ENCODE data around the gene RCCD1. TPM values are rescaled to one million over a fixed set of nuclear protein-coding genes. Genes with fewer than 3 reads are reported as not detected.
A peak's percentile ranks its signal among the peaks of the same experiment; 100 is the strongest.
"Not testable (repeated sequence)": the region's sequence is repeated elsewhere in the genome, so short reads cannot be mapped to it uniquely, and the experiment has no call there.

RCCD1 gene
- total RNA-seq, 1 donor from 2014 or later: 7.7 TPM

DNA sequence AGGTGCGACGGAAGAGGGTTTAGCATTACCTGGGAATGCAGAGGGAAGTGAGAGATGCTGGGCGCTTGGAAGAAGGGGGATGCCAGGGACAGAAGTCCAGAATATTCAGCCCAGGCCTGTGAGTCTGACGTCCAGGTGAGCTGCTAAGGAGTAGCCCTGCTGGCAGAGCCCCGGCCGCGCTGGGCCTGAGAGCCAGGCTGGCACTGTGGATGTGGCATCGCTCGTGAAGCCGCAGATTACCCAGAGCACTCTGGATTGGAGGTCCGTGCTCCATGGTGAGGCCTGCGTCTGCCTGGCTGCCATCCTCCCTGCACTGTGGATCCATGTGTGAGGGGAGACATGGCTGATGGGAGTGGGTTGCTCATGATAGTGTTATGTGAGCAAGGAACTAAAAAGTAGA lies 37.1 kb upstream of the RCCD1 start:
- no peak for ATAC-seq
- no peak for DNase-seq (ENCODE audit: low spot score)

DNA sequence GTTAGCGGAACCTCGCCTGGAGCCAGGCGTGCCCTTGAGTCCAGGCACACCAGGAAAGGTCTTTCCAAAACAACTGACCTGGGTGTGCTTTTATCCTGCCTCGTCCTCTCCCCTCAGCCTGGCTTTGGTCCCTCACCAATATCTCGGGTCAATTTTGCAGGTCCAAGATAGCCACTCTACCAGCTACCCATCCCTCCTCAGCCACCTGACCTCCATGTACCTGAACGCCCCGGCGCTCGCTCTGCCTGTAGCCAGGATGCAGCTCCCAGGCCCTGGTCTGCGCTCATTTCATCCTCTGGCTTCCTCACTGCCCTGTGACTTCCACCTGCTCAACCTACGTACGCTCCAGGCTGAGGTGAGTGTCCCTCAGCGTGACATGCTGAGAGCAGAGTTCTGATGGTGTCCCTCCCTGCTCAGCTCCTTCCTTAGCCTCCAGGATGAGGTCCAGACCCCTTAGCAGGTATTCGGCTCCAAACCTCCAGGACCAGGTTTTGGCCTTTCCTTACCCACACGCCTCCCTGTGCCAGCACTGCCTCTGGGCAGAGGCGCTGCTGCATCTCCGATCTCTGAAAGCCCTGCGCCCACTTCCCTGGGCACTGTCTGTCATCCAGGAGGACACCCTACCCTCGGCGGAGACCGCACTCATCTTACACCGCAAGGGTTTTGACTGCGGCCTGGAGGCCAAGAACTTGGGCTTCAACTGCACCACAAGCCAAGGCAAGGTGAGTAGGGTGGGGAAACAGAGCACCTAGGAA lies 36.5 kb upstream of the RCCD1 start:
- DNase-seq (ENCODE audit: low spot score) (no peak), ATAC-seq (no peak)

DNA sequence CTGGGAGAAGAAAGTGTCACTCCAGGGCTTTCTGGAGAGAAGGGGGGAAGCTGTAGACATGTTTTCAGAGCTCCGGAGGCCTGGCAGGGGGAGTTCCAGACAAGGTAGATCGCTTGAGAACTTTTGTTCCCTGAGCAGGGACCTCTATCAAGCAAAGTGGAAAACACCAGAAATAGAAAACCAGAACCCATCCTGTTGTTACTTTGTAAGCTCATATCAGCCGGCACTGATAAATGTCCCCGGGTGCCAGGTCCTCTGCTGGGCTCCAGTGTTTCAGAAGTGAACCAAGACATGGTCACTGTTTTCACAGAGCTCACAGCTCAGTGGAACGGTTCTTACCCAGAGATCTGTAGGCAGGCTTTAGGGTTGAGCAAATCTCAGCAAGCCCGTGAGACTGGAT lies 35.8 kb upstream of the RCCD1 start:
- DNase-seq (ENCODE audit: low spot score): no peak
- no peak for ATAC-seq

DNA sequence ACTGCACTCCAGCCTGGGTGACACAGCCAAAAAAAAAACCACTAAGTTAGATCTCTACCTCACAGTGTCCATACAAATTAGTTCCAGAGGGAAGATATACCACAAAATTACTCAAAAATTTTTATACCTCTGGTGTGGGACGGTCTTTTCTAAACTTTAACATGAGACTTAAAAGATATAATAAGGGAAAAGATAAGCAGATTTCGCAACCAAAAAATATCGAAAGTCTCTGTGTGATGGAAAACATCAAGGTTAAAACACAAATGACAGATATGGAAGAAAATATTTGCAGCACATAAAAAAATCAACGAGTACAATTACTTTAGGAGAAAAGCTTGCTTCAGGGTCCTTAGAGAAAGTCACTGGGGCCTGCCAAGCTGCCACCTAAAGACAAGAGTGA lies 32.8 kb upstream of the RCCD1 start:
- no peak for DNase-seq (ENCODE audit: low spot score)
- ATAC-seq: no peak

DNA sequence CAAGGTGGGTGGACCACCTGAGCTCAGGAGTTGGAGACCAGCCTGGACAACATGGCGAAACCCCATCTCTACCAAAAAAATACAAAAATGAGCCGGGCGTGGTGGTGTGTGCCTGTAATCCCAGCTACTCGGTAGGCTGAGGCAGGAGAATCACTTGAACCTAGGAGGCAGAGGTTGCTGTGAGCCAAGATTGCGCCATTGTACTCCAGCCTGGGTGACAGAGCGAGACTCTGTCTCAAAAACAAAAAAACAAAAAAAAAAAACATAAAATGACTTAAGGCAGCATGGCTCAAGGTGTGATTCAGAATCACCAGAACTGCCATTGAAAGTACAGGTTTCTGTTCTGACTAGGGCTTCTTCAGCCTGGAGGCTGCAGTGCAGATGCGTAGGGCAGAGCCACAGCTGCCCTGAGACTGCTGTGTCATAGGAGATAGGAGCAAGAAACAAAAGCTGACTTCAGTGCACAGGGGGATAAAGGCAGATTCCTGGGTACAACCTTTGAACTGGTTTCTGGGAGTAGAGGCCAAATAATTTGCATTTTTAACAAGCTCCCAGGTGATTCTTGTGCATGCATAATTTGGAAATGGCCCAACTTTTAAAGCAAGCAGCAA lies 31.9 kb upstream of the RCCD1 start:
- ATAC-seq: peak; percentile 41
- DNase-seq (ENCODE audit: low spot score): not testable (repeated sequence)

DNA sequence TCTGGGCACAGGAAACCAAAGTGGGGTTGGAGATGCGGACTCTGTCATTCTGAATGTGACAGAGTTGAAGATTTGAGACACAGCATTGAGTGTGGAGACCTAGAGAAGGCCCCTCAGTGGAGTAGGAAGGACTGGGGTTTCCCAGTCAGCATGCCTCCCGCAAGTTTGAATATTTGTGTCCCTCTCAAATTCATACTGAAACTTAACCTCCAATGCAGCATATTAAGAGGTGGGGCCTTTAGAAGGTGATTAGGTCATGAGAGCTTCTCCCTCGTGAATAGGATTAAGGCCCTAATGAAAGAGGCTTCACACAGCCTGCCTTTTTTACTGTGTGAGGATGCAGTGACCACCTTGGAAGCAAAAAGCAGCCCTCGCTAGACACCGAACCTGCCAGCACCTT lies 30.3 kb upstream of the RCCD1 start:
- DNase-seq (ENCODE audit: low spot score) (no peak), ATAC-seq (no peak)

DNA sequence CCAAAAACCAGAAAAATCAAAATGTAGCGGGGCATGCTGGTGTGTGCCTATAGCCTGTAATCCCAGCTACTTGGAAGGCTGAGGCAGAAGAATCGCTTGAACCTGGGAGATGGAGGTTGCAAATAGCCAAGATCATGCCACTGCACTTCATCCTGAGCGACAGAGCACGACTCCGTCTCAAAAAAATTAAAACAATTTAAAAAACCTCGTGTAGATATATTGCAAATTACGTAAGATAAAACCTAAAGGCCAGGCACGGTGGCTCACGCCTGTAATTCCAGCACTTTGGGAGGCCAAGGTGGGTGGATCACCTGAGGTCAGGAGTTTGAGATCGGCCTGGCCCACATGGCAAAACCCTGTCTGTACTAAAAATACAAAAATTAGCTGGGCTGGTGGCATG lies 27.9 kb upstream of the RCCD1 start:
- ATAC-seq; DNase-seq (ENCODE audit: low spot score): not testable (repeated sequence)

DNA sequence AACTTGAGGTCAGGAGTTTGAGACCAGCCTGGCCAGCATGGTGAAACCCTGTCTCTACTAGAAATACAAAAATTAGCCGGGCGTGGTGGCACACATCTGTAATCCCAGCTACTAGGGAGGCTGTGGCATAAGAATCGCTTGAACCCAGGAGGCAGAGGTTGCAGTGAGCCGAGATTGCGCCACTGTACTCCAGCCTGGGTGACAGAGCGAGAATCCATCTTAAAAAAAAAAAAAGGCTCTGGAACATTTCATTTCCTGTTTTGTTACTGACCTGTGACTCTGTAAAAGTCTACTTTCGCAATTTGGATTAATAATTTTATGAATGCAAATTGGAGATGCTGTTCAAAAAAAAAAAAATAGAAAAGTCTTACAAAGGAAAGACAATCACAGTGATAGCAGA lies 26.6 kb upstream of the RCCD1 start:
- not testable (repeated sequence) for DNase-seq (ENCODE audit: low spot score); ATAC-seq

DNA sequence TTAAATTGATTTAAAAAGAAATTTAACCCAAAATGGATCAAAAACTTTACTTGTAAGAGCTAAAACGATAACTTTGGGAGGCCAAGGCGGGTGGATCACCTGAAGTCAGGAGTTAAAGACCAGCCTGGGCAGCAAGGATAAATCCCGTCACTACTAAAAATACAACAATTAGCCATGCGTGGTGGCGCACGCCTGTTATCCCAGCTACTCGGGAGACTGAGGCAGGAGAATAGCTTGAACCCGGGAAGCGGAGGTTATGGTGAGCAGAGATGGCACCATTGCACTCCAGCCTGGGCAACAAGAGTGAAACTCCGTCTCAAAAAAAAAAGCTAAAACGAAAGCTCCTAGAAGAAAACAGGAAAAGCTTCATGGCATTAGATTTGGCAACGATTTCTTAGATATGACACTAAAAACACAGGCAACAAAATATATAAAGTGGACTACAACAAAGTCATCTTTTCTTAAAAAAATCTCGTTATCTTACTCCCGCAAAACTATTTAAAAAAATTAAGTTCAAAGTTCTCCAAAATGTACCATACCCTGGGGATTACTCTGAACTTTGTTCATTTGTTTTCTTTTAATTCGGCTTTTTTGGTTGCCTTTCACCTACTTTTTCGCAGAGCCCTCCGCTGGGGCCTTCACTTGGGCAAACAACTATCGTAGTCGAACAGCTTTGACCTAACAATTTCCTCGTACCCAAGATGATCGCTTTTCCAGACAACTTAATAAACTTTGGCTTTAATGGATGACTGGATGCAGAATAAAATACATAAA lies 25.3 kb upstream of the RCCD1 start:
- DNase-seq (ENCODE audit: low spot score) (no peak), ATAC-seq (peak; percentile 1)

DNA sequence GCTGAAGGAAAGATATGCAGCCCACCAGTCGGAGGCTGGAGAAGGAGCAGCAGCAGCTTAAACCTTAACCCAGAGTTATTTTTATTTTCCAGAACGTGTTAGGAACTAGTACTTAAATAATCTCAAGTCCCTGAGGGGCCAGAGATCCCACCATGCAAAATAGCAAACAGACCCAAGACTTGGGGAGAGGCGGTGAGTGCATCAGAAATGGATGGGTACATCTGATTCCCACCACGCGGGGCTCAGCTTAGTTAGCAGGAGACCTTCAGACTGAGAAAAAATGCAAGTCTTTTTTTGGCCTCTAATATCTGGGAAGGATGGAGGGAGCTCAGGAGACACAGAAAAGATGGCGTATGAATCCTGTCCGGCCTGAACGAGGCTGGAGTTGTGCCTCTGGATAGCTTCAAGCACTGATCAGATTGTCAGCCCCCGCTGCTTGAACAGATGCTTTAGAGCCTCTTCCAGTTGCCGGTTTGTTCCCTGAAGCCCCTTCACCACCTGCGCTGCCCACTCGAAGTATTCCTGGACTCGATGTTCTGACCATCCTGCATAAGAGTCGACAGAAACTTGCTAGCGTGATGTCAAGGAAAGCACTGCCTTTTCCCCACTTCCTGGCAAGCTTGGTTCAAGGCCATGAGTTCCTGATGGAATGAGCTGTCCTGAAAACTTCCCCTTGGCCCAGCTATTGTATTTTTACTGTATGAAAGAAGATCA lies 23.7 kb upstream of the RCCD1 start:
- no peak for ATAC-seq
- no peak for DNase-seq (ENCODE audit: low spot score)

DNA sequence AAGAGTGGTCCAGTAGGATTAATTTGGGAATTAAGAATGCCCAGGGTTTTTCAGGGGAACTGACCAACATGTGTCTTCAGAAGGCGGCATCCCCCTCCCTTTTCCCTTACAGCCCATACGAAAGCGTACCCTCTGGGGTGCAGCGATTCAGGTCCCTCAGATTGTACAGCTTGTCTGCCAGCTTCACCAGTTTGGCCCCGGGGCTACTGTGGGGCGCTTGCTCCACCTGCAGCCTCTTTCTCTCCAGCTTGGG lies 23.2 kb upstream of the RCCD1 start:
- DNase-seq (ENCODE audit: low spot score) (no peak), ATAC-seq (no peak)

DNA sequence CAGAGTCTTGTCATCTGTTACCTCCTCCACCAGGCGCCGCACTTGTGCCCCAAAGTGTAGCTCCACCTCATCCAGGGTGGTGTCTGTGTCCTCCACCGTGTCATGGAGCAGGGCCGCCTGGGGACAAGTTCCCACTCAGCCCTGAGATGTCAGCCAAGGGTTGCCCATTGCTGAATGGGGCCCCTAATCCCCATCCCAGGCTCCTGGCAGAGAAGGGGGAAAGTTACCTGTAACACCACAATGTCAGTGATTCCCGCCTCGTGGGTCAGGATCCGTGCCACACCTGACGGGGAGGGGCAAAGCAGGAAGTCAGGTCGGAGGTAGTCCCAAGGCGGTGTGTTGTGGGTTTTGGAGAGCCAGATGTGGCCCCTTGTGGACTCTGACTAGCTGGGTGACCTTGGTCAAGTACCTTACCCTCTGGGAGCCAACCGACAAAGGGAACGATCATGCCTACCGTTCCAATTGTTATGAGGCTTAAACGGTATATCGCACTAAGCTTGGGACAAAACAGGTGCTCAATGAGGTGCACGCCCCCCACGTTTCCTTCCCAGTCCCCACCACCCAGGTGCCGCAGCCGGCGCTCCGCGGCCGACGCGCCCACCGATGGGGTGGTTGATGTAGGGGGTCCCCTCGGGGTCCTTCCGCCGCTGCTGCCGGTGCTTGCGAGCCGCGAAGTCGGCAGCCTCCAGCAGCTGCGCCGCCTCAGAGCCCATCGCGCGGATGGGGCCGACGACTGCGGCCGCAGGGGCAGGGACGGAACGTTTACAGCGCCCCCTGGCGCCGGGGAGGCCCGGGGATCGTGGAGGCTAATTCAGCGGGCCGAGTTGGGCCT lies 22.6 kb upstream of the RCCD1 start, which contains the start of gene HDDC3:
Gene HDDC3 (minus strand): TSS at position 722 of the 832 bp plus-strand sequence. CDS start 9 bp downstream, at position 713.
- ATAC-seq (peak; percentile 71), DNase-seq (ENCODE audit: low spot score) (peak; percentile 91)

DNA sequence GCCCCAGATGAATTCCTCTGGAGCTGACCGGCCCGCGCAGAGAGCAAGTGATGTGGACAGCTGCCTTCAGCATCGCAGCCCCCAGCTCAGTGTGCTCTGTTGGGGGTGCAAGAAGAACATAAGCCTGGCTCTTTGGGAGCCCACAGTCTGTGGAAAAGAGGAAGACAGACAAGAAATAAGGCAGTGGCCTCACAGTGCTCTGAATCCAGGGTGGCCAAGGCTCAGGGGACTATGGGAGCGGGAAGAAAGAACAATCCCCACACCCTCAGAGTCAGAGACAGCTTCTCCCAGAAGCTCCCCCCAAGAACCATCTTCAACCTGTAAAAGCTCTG lies 22.1 kb upstream of the RCCD1 start:
- ATAC-seq (no peak), DNase-seq (ENCODE audit: low spot score) (no peak)

DNA sequence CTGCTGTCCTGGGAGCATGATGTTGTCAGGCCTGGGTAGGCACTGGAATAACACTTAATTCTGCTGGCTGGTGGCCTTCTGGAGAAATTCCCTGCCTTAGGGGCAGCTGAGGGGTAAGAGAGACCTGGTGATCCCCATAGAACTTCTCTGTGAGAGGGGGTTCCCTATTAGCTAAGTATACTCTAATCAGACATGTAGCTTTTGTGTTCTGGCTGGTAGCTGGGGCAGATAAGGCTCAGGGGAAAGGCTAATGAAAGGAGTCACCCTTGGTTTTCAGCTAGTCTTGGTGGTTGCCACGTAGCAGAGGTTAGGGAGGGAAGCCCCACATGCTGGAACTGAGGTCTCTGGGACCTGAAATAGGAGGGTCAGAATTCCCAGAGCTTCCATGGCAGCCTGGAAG lies 21.4 kb upstream of the RCCD1 start:
- ATAC-seq (no peak), DNase-seq (ENCODE audit: low spot score) (no peak)

DNA sequence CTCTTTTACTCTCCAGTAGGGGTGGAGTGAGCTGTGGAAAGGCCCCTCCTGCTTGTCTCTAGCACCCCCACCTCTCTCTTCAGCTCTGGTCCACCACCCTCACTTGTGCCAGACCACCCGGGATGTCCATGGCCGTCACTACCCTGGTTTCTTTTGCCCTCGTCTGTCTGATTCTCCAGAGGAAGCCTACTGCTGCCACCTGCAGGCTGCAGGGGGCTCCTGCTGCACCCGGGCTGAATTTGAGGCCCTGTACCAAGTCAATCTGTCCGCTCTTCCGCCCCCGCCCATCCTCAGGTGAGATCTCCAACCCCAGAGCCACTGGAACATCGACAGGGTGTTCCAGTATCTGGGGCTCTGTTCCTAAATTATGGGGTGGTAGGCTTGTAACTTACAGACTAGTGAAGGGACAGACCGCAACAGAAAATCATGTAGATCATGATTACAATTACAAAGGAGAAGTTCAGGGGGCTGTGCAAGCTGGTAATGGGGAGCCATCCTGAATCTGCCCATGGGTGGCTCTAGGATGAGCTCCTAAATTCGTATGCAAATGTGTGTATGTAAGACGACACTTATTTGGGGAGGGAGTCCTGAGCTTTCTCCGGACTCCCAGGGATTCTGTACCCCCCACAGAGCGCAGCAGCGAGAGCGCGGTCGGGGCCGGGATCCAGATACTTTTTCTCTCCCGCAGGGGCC lies 20.3 kb upstream of the RCCD1 start:
- ATAC-seq: peak; percentile 56
- DNase-seq (ENCODE audit: low spot score): peak; percentile 85

DNA sequence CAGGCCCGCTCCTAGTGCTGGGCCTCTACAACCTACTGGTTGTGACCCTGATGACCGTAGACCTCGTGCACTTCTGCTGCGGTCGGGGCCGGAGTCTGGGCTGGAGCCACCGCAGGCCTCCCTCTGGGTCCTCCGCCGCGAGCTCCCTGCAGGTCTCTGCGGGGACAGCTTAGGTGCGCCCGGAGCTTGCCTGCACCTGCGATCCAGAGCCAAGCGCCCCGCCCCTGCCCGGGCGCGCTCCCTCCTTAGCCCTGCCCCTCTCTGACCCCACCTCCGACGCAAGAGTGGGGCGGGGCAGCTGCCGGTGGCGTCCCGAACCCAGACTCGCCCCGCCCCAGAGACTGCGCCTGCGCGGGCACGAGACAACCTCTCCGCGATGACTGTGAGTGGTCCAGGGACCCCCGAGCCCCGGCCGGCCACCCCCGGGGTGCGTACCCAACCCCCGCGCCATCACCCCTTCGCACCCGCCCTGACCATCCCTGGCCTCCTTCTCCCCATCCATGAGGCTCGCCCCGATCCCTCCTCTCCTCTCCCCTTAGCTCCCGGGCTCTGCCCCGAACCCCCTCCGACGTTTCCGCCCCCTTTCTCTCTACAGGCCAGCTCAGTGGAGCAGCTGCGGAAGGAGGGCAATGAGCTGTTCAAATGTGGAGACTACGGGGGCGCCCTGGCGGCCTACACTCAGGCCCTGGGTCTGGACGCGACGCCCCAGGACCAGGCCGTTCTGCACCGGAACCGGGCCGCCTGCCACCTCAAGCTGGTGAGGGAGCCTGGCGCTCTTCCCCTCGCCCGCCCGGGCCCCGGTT lies 19.5 kb upstream of the RCCD1 start, which contains the start of gene UNC45A:
Gene UNC45A (plus strand): TSS at position 337 of the 803 bp plus-strand sequence. CDS start 40 bp downstream, at position 377.
- ATAC-seq: peak; percentile 78
- peak; percentile 96 for DNase-seq (ENCODE audit: low spot score)

DNA sequence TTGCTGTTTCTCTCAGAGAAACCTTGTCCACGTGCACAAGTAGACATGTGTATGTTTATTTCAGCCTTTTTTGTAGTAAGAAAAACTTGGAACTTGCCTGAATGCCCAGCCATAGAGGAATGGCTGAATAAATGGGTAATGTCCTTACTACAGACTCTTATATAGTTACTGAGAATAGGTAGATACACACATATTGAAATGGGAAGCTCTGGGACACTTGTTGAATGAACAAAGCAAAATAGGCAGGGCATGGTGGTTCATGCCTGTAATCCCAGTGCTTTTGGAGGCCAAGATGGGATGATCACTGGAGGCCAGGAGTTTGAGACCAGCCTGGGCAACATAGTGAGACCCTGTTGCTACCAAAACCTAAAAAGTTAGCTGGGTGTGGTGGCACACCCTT lies 17.9 kb upstream of the RCCD1 start:
- no peak for DNase-seq (ENCODE audit: low spot score)
- no peak for ATAC-seq

DNA sequence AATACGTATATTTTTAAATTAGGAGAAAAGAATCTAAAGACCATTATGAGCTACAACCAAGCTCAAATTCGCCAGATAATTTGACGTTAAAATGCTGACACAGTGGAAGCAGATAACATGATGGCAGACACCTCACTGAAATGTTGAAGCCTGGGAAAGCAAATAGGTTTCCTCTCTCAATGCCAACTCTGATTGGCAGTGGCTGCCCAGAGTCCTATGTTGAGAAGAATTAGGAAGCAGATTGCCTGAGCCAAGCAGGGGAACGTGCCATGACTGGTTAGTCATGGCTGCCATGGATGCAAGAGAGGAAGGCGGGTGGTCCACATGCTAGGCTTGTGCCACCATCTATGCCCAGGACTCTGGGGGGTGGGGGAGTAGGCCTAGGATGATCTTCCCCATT lies 16.4 kb upstream of the RCCD1 start:
- DNase-seq (ENCODE audit: low spot score) (no peak), ATAC-seq (no peak)

DNA sequence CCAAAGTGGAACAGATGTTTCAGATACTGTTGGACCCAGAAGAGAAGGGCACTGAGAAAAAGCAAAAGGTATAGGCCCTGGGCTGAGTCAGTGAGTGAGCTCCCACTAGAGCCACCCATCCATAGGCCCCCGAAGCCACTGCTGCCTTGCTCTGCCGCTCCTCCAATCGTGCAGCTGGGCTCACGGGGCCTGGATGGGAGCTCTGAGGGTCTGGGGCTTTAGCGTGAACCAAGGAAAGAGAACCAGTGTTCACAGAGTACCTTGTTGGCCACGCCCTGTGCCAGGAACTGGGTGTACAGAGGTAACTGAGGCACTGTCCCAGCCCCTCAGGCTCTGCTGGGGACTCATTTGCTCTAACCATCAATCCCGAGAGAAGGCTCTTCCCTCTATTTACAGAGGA lies 14.9 kb upstream of the RCCD1 start:
- ATAC-seq: no peak

More for the DNA sequence above, 14.9 kb upstream of the RCCD1 start:
- DNase-seq (ENCODE audit: low spot score): no peak
